HG03196 (cell line): ENCODE measurements around the gene CLDND1.
"Not testable (repeated sequence)": the region's sequence is repeated elsewhere in the genome, so short reads cannot be mapped to it uniquely, and the experiment has no call there.

ENCODE experiments used
- ATAC-seq: cut with Tn5 transposase; IDR thresholded peaks from one replicate; pipeline ENCODE4 v1.9.1; 2021; ENCODE audit not compliant: unreplicated experiment

CLDND1 gene

DNA sequence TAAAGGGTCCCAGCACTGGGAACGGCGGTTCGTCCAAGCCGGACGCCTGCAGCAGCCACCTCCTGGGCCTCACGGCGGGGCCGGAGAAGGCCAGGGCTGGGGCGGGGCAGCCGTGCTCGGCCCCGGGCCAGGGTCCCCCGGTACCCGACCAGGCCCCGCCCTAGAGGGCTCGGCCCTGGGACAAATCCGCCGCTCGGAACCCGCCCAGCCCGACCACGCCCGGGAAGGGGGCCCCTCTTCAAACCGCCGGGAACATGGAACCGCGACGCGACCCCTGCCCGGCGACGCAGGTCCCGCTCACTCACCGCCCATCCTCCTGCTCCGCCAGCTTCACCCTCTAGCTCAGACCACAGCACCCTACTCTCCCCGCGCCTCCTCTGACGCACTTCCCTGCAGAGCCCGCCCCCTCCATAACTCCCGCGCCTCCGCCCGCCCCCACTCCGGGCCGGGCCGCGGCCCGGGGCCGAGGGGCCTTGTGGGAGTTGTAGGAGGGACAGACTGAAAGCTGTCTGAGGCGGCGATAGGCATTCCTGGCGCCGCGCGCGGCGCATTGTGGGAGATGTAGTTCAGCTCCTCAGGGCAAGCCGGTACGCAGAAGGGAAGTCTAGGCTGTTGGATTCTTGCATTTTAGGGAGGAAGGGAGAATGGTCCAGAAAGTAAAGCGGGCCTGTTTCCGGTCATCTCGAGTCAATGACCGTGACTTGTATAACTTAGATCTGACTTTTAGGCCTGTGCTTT, at the start of gene CLDND1:
Gene CLDND1 (minus strand): TSS at position 359 of the 738 bp plus-strand sequence. CDS start 1,478 bp downstream, outside the sequence.
- peak; percentile 90 for ATAC-seq

DNA sequence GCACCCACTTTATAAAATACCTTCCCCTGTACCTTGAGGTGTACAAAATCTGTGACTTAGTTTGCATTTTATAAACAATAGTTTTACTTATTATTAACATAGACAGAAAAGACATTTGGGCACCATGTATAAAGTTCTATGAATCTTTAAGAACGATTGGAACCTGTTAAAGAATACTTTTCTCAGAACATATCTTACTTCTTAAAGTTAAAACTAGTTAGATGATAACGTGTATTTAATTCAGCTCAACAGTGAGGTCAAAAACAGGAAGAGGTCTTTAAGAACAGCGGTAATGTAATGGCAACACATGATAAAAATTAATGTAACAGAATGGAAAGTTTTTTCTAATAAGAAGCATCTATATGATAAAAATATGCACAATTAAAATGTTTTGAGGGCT, 45.7 kb upstream of the CLDND1 start:
- no peak for ATAC-seq

DNA sequence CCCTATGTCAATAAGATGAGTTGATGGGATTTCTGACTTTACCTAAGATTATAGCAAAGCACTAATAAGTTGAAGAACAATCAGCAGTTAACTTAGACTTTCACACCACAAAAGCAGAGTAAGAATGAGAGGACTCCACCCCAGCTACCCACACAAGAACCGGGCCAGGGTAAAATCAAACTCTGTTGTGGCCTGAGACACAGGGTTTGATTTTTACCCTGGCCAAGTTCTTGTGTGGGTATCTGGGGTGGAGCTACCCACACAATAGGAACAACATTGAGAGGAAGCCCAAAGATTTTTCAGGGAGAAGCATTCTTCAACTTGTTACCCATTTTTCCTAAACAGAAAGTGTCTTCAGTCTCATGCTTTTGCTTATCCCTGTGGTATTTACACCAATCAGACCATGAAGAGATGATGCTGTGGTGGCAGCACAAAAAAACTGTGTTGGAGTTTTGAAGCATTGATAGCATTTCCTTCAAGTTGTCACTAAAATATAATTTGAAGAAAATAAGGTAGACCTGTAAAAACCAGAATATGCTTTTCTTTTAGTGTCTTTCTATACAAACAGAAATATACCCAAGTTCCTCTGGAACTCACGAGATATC, 45.1 kb upstream of the CLDND1 start:
- no peak for ATAC-seq

DNA sequence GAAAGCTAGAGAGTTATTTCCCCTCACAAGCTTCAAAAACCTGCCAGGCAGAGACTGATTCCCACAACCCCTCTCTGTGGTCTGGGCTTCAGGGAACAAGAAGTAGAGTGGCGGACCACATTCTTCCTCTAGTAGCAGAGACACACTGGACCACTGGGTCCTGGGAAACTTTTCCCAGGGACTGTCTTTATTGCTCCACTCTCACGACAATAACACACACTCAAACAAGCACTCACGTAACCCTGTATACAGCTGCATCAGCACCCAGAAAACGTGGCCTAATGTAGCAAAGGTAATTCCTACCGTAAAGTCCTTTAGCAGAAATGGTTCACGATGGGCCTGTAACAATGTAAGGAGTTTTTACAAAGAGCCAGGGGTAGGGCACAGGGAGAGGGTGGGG, 43.1 kb upstream of the CLDND1 start:
- no peak for ATAC-seq

DNA sequence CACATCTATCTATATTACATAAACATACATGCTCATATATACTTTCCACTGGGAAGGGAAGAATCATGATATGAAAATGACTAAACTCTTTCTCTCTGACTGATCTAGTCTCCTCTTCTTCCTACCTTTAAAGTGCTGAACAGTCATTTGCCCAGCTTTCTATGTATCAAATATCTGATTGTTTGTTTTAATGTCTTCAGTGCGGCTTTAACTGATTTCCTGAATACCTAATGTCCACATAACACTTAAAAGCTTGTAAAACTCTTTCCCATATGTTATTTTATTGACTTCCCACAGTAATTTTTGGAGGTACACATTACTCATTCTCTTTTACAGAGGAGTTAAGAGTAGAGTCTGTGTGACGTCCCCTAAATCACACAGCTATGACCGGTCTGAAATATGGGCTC, 42.5 kb upstream of the CLDND1 start:
- no peak for ATAC-seq

DNA sequence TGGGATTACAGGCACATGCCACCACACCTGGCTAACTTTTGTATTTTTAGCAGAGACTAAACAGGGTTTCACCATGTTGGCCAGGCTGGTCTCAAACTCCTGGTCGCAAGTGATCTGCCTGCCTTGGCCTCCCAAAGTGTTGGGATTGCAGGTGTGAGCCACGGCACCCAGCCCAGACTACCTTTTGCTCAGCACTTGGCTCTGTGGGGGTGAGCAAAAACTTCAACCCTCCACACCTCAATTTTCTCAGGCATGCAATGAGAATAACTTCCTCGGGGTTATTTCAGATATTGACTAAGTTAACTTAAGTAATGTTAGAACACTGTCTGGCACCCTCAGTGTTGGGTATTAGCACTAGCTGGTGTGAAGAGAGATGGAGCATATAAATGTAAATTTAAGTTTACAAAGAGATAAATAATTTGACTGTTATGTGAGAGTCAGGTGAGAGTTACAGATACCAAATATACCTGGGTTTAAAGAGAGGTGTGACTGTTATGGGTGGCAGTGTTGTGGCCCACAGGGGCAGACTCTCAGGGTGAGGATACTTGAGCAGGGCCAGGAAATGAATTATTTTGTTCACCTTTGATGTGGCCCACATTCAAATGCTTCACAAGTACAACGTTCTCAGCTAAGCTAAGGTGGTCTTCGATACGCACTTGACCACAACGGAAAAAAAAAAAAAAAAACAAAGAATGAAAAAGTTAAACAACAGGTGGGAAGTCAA, 41.7 kb upstream of the CLDND1 start:
- peak; percentile 13 for ATAC-seq

DNA sequence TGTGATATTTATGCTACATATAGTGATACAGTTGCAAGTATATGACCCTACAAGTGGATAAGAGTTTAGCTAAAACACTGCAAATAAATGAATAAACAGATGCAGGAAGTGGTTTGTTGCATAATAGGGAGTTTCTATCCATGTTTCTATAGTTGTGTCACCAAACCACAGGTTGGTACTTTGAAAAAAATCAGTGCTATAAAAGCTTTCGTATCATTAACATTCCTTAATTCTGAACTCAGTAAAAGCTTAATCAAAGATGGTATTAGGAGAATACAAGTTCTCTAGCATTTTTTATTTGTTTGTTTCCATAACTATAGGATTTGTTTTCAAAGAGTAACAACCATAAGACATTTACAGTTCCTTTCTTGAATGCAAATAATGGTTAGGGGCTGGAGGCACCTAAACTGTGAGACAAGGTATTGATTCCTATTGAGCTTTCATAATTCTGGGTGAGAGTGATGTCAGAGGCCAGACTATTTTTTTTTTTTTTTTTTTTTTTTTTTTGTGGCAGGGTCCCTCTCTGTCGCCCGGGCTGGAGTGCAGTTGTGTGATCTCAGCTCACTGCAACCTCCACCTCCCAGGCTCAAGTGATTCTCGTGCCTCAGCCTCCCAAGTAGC, 41.1 kb upstream of the CLDND1 start:
- peak; percentile 55 for ATAC-seq

DNA sequence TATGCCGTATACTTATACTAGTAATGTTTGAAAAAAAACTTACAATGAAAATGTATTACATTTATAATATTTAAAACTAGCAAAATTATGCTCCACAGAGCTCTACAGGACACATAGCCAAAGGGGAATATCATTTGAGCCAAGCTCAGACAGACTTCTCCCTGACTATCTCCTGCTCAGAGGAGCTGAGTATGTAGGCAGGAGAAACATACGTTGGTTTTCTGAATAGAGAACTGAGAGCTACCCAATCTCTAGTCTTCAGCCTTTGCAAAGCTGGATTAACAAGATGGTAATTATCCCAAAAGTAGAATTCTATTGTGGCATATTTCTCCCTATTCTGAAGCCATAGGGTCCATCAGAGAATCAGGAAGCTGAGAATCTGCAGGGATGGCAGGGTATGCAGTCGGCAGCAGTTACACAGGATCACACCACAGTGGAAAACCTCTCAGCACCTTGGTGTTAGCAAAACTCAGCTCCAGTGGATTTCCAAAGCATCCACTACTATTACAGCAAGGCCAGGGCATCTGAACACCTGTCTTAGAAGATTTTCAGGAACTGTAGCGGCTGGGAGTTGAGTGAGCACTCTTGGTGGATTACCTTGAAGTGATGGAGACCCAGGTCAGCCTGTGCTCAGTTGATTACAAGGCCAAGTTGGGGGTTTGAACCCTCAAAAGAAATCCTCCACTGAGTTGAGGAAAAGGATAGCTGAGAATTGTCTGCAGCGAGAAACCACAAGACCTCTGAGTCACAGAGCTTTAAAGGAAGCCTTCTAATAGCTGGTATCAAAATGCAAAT, 39.2 kb upstream of the CLDND1 start:
- no peak for ATAC-seq

DNA sequence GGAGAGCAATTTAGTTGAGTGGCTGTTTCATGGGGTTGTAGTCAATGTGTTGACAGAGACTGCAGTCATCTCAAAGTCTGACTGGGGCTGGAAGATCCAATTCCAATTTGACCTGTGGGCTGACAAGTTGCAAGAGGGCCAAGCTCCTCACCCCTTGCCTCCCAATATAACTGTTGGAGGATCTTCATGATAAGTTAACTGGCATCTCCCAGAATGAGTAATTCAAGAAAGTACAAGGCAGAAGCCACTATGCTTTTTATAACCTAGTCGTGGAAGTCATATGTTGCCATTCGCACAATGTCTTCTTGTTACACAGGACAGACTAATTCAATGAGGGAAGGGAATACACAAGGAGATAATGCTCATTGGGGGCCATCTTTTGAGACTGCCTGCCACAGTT, 38.2 kb upstream of the CLDND1 start:
- no peak for ATAC-seq

DNA sequence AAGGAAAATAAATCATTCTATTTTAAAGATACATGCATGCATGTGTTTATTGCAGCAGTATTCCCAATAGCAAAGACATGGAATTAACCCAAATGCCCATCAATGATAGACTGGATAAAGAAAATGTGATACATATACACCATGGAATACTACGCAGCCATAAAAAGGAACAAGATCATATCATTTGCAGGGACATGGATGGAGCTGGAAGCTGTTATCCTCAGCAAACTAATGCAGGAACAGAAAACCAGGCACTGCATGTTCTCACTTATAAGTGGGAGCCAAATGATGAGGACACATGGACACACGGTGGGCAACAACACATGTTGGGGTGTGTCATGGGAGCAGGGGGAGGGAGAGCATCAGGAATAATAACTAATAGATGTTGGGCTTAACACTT, 37.1 kb upstream of the CLDND1 start:
- ATAC-seq, result not testable (repeated sequence)

DNA sequence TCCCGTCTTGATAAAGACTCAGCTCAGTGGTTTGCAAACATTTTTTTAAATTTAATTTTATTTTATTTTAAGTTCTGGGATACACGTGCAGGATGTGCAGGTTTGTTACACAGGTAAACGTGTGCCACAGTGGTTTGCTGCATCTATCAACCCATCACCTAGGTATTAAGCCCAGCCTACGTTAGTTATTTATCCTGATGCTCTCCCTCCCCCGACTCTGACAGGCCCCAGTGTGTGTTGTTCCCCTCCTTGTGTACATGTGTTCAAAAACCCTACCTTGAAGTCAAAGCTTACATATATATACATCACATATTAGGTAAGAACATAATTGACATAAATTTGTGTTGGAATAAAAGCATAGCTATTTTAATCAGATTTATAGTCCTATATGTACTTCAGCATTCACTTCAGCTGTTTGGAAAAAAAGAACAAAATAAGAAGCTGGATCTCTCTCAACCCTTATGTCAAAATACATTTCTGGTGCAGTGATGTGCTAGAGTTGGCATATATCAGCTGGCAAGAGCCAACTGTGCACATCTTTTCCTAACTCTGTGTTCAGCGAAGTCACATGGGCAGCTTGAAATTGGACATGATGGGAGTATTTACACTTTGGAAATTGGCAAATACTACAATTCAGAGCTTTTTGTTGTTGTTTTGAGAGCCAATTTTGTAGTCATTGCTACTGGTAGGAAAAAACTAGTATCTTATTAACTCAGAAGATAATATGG, 35.6 kb upstream of the CLDND1 start:
- ATAC-seq, result no peak

DNA sequence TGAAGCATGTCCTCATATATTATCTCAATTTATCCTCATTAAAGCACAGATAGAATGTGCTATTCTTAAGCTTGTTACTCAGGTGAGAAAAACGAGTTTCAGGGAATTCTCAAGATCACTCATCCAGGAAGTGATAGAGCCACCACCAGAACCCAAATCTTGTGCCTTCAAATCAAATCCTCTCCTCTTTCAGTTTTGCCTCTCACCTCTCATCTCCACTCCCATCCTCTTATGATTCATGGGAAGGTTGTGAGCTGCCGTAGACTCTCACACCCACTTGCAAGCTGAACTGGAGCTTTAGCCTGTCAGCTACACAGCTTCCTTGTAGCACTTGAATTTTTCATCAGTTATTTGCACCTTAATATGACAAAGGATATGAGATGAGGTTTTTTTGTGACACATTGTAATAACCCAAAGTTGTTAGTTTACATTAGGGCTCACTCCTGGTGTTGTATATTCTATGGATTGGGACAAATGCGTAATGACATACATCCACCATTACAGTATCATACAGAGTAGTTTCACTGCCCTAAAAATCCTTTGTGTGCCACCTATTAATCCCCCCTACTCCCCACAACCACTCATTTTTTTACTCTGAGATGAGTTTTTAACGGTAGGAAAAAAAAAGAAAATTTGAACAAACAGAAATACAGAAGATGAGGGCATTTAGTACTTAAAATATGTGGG, 34.8 kb upstream of the CLDND1 start:
- ATAC-seq, result peak; percentile 25

DNA sequence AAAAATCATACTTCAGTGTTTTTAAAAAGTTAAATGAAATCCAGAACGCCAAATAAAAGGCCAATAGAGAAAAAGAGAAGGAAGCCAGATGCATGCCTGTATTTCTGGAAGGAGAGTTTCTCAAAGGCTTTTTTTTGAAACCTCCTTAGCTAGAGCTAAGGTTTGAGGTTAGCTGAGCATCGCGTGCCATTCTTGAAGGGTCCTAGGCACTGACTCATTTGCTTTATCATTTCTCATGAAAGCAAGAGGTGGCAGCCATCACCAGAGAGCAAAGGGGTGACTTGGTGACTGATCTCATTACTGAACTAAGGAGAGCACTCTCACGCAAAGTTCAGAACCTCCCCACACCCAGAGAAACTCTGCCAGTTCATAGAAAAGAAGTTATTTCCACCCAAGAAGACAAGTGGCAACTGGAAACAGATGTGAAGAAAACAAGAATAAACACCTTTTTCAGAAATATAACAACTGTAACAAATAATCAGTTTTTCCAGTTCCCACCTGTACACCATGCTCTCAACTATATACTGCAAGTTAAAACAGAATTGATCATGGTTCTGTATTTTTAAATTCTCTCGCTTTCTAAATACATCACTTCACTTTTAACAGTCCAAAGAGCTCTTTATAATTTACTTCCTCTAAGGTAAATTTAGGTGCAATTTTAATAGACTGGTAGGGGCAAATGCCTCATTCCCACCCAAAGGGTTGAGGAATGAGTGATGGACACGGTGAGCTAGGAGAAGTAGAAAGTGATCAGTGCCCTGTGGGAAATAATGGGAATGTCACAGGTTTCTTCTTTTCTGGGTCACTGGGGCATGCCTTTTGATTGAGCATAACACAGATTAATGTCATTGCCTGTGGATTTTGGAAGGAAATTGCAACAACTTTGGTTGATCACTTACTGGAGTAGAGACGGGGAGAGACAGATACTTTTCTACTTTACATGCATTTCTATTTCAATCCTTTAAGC, 33.7 kb upstream of the CLDND1 start:
- ATAC-seq, result peak; percentile 80

DNA sequence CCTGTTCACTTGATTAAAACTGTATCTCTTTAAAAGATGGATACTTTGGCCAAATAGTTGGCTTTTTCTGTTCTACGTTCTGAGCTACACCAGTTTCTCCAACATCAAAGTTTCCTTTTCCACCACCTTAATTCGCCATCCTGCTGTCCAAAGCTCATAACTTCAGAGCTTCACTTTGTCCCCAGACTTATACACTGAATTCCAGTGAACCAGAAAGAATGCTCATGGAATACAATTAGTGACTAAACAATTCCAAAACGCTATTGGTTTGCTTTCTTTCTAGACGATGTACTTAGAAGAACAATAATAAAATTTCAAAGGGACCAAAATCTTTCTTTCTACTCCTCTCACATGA, 32.3 kb upstream of the CLDND1 start:
- no peak for ATAC-seq

DNA sequence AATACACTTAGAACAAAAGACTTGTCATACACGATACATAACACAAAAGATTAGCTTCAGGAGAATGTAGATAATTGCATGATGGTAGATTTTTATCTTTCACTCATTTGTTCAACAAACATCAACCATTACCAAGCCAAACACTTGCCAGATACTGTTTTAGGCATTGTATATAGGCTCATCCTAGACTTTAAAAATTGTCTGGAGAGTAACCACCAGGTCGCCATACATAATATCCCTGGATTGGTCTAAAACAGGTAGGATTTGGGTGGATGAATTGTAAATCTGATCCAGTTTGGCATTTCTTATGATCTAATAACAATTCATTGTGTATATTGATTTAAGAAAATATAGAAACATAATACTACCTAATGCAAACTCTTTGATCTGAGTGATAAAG, 31.9 kb upstream of the CLDND1 start:
- no peak for ATAC-seq

DNA sequence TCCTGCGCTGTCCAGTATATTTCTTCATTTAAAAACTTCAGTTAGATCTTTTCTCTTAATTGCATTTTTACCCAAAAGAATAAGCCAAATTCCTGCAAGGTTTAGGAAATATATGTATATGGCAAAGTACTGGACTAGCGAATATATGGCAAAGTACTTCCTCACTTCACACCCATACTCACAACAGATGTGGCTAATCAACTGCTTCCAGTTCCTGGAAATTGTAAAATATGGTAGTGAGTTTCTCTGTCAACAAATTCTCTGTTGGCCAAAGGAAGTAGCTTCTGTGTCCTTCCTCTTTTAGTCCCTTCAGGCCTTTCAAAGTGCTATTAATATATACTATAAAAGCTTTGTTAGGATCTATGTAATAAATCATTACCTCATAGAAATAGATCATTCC, 31.1 kb upstream of the CLDND1 start:
- ATAC-seq, result no peak

DNA sequence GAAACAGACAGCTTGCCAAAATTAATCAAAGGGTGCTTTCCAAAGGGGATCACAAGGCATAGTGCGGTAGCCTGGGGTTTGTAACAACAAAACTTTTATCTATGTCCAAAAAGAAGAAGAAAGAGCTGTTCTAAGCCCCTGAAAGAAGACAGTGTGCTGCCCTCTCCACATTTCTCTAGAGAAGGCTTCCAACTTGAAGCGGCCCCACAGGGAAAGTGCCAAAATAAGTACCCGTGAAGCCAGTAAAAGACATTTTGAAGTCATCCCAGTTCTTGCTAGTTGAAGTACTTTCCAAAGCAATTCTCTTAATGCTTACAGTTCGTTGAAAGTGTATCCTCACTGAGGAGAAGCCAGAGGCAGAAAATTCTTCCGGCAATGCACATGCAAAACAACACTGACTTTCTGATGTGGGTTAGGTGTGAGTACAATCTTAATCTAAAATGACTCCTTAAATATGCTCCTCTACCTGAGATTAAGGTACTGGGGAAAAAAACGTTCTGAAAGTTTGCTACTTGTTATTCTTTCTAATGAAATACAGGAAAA, 30.4 kb upstream of the CLDND1 start:
- ATAC-seq, result no peak
